Fibroblast of gingiva (primary cell): ENCODE results near the gene EXOC6B.

Experiments used
- DNase-seq: peaks from one replicate; pipeline ENCODE4 v3.0.0-alpha.2; 2011; ENCODE audit warnings: low read depth

EXOC6B gene

GRCh38 chr2:72734432-72734831 is 91.4 kb downstream of the EXOC6B start:
- DNase-seq = no peak

GRCh38 chr2:72731116-72731515 is 94.7 kb downstream of the EXOC6B start:
- DNase-seq = no peak

GRCh38 chr2:72727356-72727755 is 98.5 kb downstream of the EXOC6B start:
- DNase-seq = no peak

- DNase-seq = no peak
Observed at GRCh38 chr2:72723769-72724370, 102.0 kb downstream of the EXOC6B start.

- DNase-seq = peak; percentile 83
Observed at GRCh38 chr2:72722492-72723070, 103.3 kb downstream of the EXOC6B start.

- no peak for DNase-seq
Observed at GRCh38 chr2:72719416-72719815, 106.4 kb downstream of the EXOC6B start.

- DNase-seq = peak; percentile 53
Observed at GRCh38 chr2:72718876-72719275, 107.0 kb downstream of the EXOC6B start.

- no peak for DNase-seq
Observed at GRCh38 chr2:72716601-72717000, 109.2 kb downstream of the EXOC6B start.

- no peak for DNase-seq
Observed at GRCh38 chr2:72713857-72714256, 112.0 kb downstream of the EXOC6B start.

- no peak for DNase-seq
Observed at GRCh38 chr2:72712977-72713376, 112.9 kb downstream of the EXOC6B start.

- no peak for DNase-seq
Observed at GRCh38 chr2:72712304-72712703, 113.5 kb downstream of the EXOC6B start.

- DNase-seq = no peak
Observed at GRCh38 chr2:72710418-72711152, 115.2 kb downstream of the EXOC6B start.

- no peak for DNase-seq
Observed at GRCh38 chr2:72708236-72708635, 117.6 kb downstream of the EXOC6B start.

GRCh38 chr2:72698300-72698699 is 127.5 kb downstream of the EXOC6B start:
- no peak for DNase-seq

- DNase-seq = no peak
Observed at GRCh38 chr2:72696559-72696958, 129.3 kb downstream of the EXOC6B start.

GRCh38 chr2:72695676-72696075 is 130.2 kb downstream of the EXOC6B start:
- DNase-seq = no peak

GRCh38 chr2:72694715-72695496 is 130.9 kb downstream of the EXOC6B start:
- peak; percentile 59 for DNase-seq

- DNase-seq = peak; percentile 12
Observed at GRCh38 chr2:72689579-72690195, 136.1 kb downstream of the EXOC6B start.

GRCh38 chr2:72685638-72686213 is 140.1 kb downstream of the EXOC6B start:
- no peak for DNase-seq

- no peak for DNase-seq
Observed at GRCh38 chr2:72682061-72682460, 143.8 kb downstream of the EXOC6B start.

GRCh38 chr2:72681016-72681995 is 144.5 kb downstream of the EXOC6B start:
- no peak for DNase-seq
